PC-9 (cell line): ENCODE measurements around the gene C18orf32.
"Not testable (repeated sequence)": the region's sequence is repeated elsewhere in the genome, so short reads cannot be mapped to it uniquely, and the experiment has no call there.

Experiments used
- EZH2 ChIP-seq: fragments of 200-600 bp; sonication (generic); IDR thresholded peaks from 2 replicates; pipeline ENCODE4 v1.8.0; 2017; ENCODE audit warnings: antibody characterized with exemption, low read depth
- TF ChIP-seq, protein P1 (sequence below): fragments of 200-600 bp; sonication (generic); conservative IDR thresholded peaks from 2 replicates; pipeline ENCODE4 v1.6.1; 2017; ENCODE audit warnings: mixed run types, antibody characterized with exemption, mild to moderate bottlenecking, moderate library complexity

DNA sequence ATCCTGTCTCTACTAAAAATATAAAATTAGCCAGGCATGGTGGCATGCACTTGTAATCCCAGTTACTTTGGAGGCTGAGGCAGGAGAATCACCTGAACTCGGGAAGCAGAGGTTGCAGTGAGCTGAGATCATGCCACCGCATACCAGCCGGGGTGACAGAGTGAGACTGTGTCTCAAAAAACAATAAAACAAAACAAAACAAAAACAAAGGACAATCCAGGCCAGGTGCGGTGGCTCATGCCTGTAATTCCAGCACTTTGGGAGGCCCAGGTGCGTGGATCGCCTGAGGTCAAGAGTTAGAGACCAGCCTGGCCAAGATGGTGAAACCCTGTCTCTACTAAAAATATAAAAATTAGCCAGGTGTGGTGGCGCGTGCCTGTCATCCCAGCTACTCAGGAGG lies 25.8 kb upstream of the C18orf32 start:
- TF ChIP-seq, protein P1, sequence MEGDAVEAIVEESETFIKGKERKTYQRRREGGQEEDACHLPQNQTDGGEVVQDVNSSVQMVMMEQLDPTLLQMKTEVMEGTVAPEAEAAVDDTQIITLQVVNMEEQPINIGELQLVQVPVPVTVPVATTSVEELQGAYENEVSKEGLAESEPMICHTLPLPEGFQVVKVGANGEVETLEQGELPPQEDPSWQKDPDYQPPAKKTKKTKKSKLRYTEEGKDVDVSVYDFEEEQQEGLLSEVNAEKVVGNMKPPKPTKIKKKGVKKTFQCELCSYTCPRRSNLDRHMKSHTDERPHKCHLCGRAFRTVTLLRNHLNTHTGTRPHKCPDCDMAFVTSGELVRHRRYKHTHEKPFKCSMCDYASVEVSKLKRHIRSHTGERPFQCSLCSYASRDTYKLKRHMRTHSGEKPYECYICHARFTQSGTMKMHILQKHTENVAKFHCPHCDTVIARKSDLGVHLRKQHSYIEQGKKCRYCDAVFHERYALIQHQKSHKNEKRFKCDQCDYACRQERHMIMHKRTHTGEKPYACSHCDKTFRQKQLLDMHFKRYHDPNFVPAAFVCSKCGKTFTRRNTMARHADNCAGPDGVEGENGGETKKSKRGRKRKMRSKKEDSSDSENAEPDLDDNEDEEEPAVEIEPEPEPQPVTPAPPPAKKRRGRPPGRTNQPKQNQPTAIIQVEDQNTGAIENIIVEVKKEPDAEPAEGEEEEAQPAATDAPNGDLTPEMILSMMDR = not testable (repeated sequence)
- TF ChIP-seq EZH2 = not testable (repeated sequence)
